PC-9 (cell line): Measurements from ENCODE around the gene UPK2. TPM values are rescaled to one million over a fixed set of nuclear protein-coding genes. Genes with fewer than 3 reads are reported as not detected.
"Not testable (repeated sequence)": the region's sequence is repeated elsewhere in the genome, so short reads cannot be mapped to it uniquely, and the experiment has no call there.

ENCODE experiments used
- BruUV-seq: library from RNA; stranded (reverse); fragments of 400-500 nt; replicated peaks from 2 replicates; lab custom pipeline; 2021; lab: Mats Ljungman, UMichigan
- CTCF ChIA-PET: fragments of 300-600 bp; sonication (Branson Sonifier 250); formaldehyde crosslinking; loops from one replicate; lab custom pipeline; 2022; ENCODE audit warnings: antibody characterized with exemption; lab: Charles Lee
- POLR2A ChIA-PET: fragments of 300-600 bp; sonication (Branson Sonifier 250); formaldehyde crosslinking; loops from one replicate; lab custom pipeline; 2022; ENCODE audit warnings: antibody characterized with exemption; ENCODE audit not compliant: unreplicated experiment; lab: Charles Lee
- DNase-seq, 2 experiments: peaks; one replicate each; pipeline versions ENCODE4 v3.0.0 to v3.0.0-alpha.2; 2015 to 2022; ENCODE audit warnings: mixed read lengths in 1 of 2
- H2AFZ ChIP-seq: fragments of 200-600 bp; sonication (generic); 2 replicates; pipeline ENCODE4 v1.8.1; 2017; ENCODE audit warnings: antibody characterized with exemption
- H3F3A ChIP-seq: fragments of 200-600 bp; sonication (generic); 2 replicates; pipeline ENCODE4 v1.8.1; 2017; ENCODE audit warnings: antibody characterized with exemption, mild to moderate bottlenecking, low read depth; ENCODE audit not compliant: insufficient read depth
- H3K27ac ChIP-seq: fragments of 200-600 bp; sonication (generic); 2 replicates; pipeline ENCODE4 v1.6.1; 2016; ENCODE audit warnings: mixed run types
- H3K27me3 ChIP-seq: fragments of 200-600 bp; sonication (generic); 2 replicates; pipeline ENCODE4 v1.6.1; 2016; ENCODE audit warnings: low read depth, mixed run types; ENCODE audit not compliant: insufficient read depth
- H3K36me3 ChIP-seq: fragments of 200-600 bp; sonication (generic); 2 replicates; pipeline ENCODE4 v1.6.1; 2016; ENCODE audit warnings: low read depth, mixed run types
- H3K4me1 ChIP-seq: fragments of 200-600 bp; sonication (generic); replicated peaks from 2 replicates; pipeline ENCODE4 v1.6.1; 2016; ENCODE audit warnings: mixed run types; ENCODE audit not compliant: insufficient read depth
- H3K4me2 ChIP-seq: fragments of 200-600 bp; sonication (generic); 2 replicates; pipeline ENCODE4 v1.6.1; 2017; ENCODE audit warnings: mixed run types
- H3K4me3 ChIP-seq: fragments of 200-600 bp; sonication (generic); 2 replicates; pipeline ENCODE4 v1.6.1; 2016; ENCODE audit warnings: mixed run types
- H3K79me2 ChIP-seq: fragments of 200-600 bp; sonication (generic); 2 replicates; pipeline ENCODE4 v1.6.1; 2017; ENCODE audit warnings: low read depth, mixed run types
- H3K9me2 ChIP-seq: fragments of 200-600 bp; sonication (generic); 2 replicates; pipeline ENCODE4 v1.8.1; 2017; ENCODE audit warnings: mild to moderate bottlenecking; ENCODE audit not compliant: insufficient read depth
- H3K9me3 ChIP-seq: fragments of 200-600 bp; sonication (generic); 2 replicates; pipeline ENCODE4 v1.8.1; 2016; ENCODE audit warnings: low read depth; ENCODE audit not compliant: insufficient read depth
- H4K20me1 ChIP-seq: fragments of 200-600 bp; sonication (generic); 2 replicates; pipeline ENCODE4 v1.8.1; 2017; ENCODE audit not compliant: insufficient read depth
- CTCF ChIP-seq: fragments of 200-600 bp; sonication (generic); conservative IDR thresholded peaks from 2 replicates; pipeline ENCODE4 v1.6.1; 2017; ENCODE audit warnings: mixed run types, antibody characterized with exemption, mild to moderate bottlenecking, moderate library complexity
- EZH2 ChIP-seq: fragments of 200-600 bp; sonication (generic); IDR thresholded peaks from 2 replicates; pipeline ENCODE4 v1.8.0; 2017; ENCODE audit warnings: antibody characterized with exemption, low read depth
- intact Hi-C: fragments of 100-400 bp; cut with micrococcal nuclease; formaldehyde crosslinking; loops from one replicate; pipeline ENCODE4 v1.10.0; 2022; ENCODE audit not compliant: unreplicated experiment
- total RNA-seq: library from RNA; stranded (reverse); gene quantifications from 2 replicates; pipeline ENCODE4 v1.2.3, GENCODE V29; 2021

Gene UPK2
- total RNA-seq, 1 experiment from 2014 or later: 17.1 TPM

- Histone ChIP-seq H3K27me3 (no peaks in the 10 kb centered on the region), H4K20me1 (no peaks in the 10 kb centered on the region), H3K79me2 (no peaks in the 10 kb centered on the region), H3K27ac (no peak overlapping the region), H3K4me2 (no peak overlapping the region), H3K4me1 (peaks cover 9% of the 10 kb centered on the region), H3K9me2 (no peaks in the 10 kb centered on the region), H3K9me3 (no peaks in the 10 kb centered on the region), H3F3A (peaks cover 20% of the 10 kb centered on the region), H3K4me3 (no peak overlapping the region), H2AFZ (no peak overlapping the region), H3K36me3 (no peaks in the 10 kb centered on the region)
- ChIA-PET POLR2A (interaction anchor here (0.5 kb wide), 1 partner anchor 30 kb away, joined by 6 read pairs; no protein-coding TSS in a partner anchor), CTCF (no interaction called here)
- no peak for TF ChIP-seq CTCF
- DNase-seq: no peak
- BruUV-seq: no TSS peak
- intact Hi-C loops: no loop called here
Measured at GRCh38 chr11:118984825-118985224, 28.7 kb downstream of the UPK2 start.

GRCh38 chr11:118988280-118988679, 32.2 kb downstream of the UPK2 start:
- TF ChIP-seq EZH2 (no peak), CTCF (no peak)
- Histone ChIP-seq H3K27ac (peak overlapping the region; percentile 64), H3K9me2 (no peaks in the 10 kb centered on the region), H3F3A (peaks cover 27% of the 10 kb centered on the region), H3K4me1 (peaks cover 9% of the 10 kb centered on the region), H4K20me1 (no peaks in the 10 kb centered on the region), H3K36me3 (no peaks in the 10 kb centered on the region), H3K27me3 (no peaks in the 10 kb centered on the region), H3K79me2 (no peaks in the 10 kb centered on the region), H2AFZ (peak overlapping the region; percentile 18; the same call in 1 of the 2 replicates), H3K4me2 (peak overlapping the region; percentile 35; the same call in 1 of the 2 replicates), H3K9me3 (no peaks in the 10 kb centered on the region), H3K4me3 (peak overlapping the region; percentile 9; the same call in 1 of the 2 replicates)
- intact Hi-C loops: no loop called here
- ChIA-PET CTCF (no interaction called here), POLR2A (interaction anchor here (0.6 kb wide), 2 partner anchors 95 to 131 kb away, joined by 4 to 13 read pairs; no protein-coding TSS in a partner anchor)
- no TSS peak for BruUV-seq
- DNase-seq: peak; percentile 60 to 73

GRCh38 chr11:118991486-118992038, 35.5 kb downstream of the UPK2 start:
- BruUV-seq, DNase-seq, H2AFZ ChIP-seq, H3K27me3 ChIP-seq, CTCF ChIA-PET, H3K4me1 ChIP-seq, H3K27ac ChIP-seq, H3K4me3 ChIP-seq, H3K79me2 ChIP-seq, H4K20me1 ChIP-seq, H3K9me3 ChIP-seq, POLR2A ChIA-PET, H3K36me3 ChIP-seq, H3K4me2 ChIP-seq, intact Hi-C loops, H3K9me2 ChIP-seq: not testable (repeated sequence)
- peaks cover 27% of the 10 kb centered on the region for H3F3A ChIP-seq
